ENCODE results near the gene TMEM174. TPM values are rescaled to one million over a fixed set of nuclear protein-coding genes. Genes with fewer than 3 reads are reported as not detected.

TMEM174 gene
- total RNA-seq, 2 experiments from 2014 or later: not detected

- POLR2A ChIA-PET: no interaction called here
- ATAC-seq: no peak
- CTCF ChIA-PET: no interaction called here
These were observed 32.2 kb upstream of the TMEM174 start for GRCh38 chr5:73140801-73141200.

GRCh38 chr5:73142035-73142434 is 31.0 kb upstream of the TMEM174 start:
- ChIA-PET POLR2A (no interaction called here), CTCF (no interaction called here)
- no peak overlapping the region for H3K27ac Mint-ChIP-seq

More at GRCh38 chr5:73140801-73141200, 32.2 kb upstream of the TMEM174 start:
- Mint-ChIP-seq H3K36me3 (ENCODE audit: low read depth) (no peaks in the 10 kb centered on the region), H3K4me1 (ENCODE audit: low read depth) (no peaks in the 10 kb centered on the region), H3K4me3 (no peak overlapping the region), H3K27ac (no peak overlapping the region), H3K27me3 (peaks cover 44% of the 10 kb centered on the region), H3K9me3 (no peaks in the 10 kb centered on the region)
- TF ChIP-seq, protein P1, sequence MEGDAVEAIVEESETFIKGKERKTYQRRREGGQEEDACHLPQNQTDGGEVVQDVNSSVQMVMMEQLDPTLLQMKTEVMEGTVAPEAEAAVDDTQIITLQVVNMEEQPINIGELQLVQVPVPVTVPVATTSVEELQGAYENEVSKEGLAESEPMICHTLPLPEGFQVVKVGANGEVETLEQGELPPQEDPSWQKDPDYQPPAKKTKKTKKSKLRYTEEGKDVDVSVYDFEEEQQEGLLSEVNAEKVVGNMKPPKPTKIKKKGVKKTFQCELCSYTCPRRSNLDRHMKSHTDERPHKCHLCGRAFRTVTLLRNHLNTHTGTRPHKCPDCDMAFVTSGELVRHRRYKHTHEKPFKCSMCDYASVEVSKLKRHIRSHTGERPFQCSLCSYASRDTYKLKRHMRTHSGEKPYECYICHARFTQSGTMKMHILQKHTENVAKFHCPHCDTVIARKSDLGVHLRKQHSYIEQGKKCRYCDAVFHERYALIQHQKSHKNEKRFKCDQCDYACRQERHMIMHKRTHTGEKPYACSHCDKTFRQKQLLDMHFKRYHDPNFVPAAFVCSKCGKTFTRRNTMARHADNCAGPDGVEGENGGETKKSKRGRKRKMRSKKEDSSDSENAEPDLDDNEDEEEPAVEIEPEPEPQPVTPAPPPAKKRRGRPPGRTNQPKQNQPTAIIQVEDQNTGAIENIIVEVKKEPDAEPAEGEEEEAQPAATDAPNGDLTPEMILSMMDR (IDR thresholded peaks at IDR 0.05): no peak
- DNase-seq: no peak
- intact Hi-C loops (cut with micrococcal nuclease): no loop called here

DNA sequence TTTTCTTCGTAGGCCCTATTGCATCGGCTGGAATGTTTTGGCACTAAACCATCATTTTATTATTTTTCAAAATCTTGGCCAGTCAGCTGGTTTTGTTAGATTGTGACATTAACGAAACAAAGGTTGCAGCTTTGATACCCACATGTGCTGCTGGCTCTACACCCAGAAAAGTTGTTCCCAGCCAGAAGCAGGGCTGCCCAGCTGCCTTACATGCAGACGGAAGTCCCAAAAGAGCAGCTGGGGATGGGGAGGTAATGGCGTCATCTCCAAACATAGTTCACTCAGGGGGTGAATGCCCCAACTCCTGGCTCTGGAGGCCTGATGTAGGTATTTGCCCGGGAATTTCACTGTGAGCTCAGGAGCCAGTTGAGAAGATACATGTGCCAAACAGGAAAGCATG is 29.3 kb upstream of the TMEM174 start:
- TF ChIP-seq, protein P1 (IDR thresholded peaks at IDR 0.05): no peak
- H3K36me3 Mint-ChIP-seq (ENCODE audit: low read depth): no peaks in the 10 kb centered on the region

More at GRCh38 chr5:73142035-73142434, 31.0 kb upstream of the TMEM174 start:
- H3K4me1 Mint-ChIP-seq (ENCODE audit: low read depth): no peaks in the 10 kb centered on the region
- intact Hi-C loops (cut with micrococcal nuclease): no loop called here
- peaks cover 49% of the 10 kb centered on the region for H3K27me3 Mint-ChIP-seq
- DNase-seq (no peak), ATAC-seq (no peak)
- no peak overlapping the region for H3K4me3 Mint-ChIP-seq
- TF ChIP-seq, protein P1 (IDR thresholded peaks at IDR 0.05): no peak
- H3K9me3 Mint-ChIP-seq: no peaks in the 10 kb centered on the region
- H3K36me3 Mint-ChIP-seq (ENCODE audit: low read depth): no peaks in the 10 kb centered on the region

DNA sequence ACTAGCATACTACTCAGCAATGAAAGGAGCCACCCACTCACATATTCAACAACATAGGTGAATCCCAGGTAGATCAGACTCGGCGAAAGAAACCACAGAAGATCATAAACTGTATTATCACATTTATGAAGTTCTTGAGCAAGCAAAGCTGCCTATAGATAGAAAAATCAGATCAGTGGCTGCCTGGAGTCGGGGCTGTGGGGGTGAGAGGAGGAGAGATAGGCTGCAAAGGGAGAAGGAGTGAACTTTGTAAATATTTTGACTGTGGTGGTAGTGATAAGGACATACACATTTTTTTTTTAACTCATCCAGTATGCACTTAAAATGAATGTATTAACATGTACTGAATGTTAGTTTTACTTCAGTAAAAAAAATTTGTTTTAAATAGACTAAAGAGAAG is 23.5 kb upstream of the TMEM174 start:
- DNase-seq (no peak), ATAC-seq (no peak)
- CTCF ChIA-PET: no interaction called here
- Mint-ChIP-seq H3K4me1 (ENCODE audit: low read depth) (no peaks in the 10 kb centered on the region), H3K36me3 (ENCODE audit: low read depth) (no peaks in the 10 kb centered on the region), H3K27me3 (peaks cover 61% of the 10 kb centered on the region), H3K4me3 (no peak overlapping the region), H3K9me3 (no peaks in the 10 kb centered on the region), H3K27ac (no peak overlapping the region)
- TF ChIP-seq, protein P1 (IDR thresholded peaks at IDR 0.05): no peak
- POLR2A ChIA-PET: no interaction called here
- intact Hi-C loops (cut with micrococcal nuclease): no loop called here

More for the DNA sequence above, 29.3 kb upstream of the TMEM174 start:
- H3K9me3 Mint-ChIP-seq: no peaks in the 10 kb centered on the region
- H3K27ac Mint-ChIP-seq: no peak overlapping the region
- POLR2A ChIA-PET: no interaction called here
- DNase-seq: no peak
- no peaks in the 10 kb centered on the region for H3K4me1 Mint-ChIP-seq (ENCODE audit: low read depth)
- intact Hi-C loops (cut with micrococcal nuclease): no loop called here
- peaks cover 51% of the 10 kb centered on the region for H3K27me3 Mint-ChIP-seq
- ATAC-seq: no peak
- CTCF ChIA-PET: no interaction called here
- no peak overlapping the region for H3K4me3 Mint-ChIP-seq

GRCh38 chr5:73150876-73151275 is 22.1 kb upstream of the TMEM174 start:
- CTCF ChIA-PET: interaction anchor here (0.9 to 1.5 kb wide), 4 partner anchors 20 to 195 kb away, joined by 3 to 6 read pairs (median 4); partner anchors contain the start of gene FCHO2
- TF ChIP-seq, protein P1 (IDR thresholded peaks at IDR 0.05): no peak
- POLR2A ChIA-PET: no interaction called here

More at GRCh38 chr5:73150876-73151275, 22.1 kb upstream of the TMEM174 start:
- Mint-ChIP-seq H3K9me3 (no peaks in the 10 kb centered on the region), H3K4me1 (ENCODE audit: low read depth) (no peaks in the 10 kb centered on the region), H3K4me3 (no peak overlapping the region), H3K27ac (no peak overlapping the region), H3K36me3 (ENCODE audit: low read depth) (no peaks in the 10 kb centered on the region), H3K27me3 (peaks cover 61% of the 10 kb centered on the region)
- DNase-seq (no peak), ATAC-seq (no peak)
- intact Hi-C loops (cut with micrococcal nuclease): no loop called here

Data from activated CD8-positive, alpha-beta T cell treated with anti-CD3 and anti-CD28 coated beads for 36 hours (primary cell).